Cardiac muscle cell (in vitro differentiated cells and primary cell): ENCODE measurements around the gene MAS1. TPM values are rescaled to one million over a fixed set of nuclear protein-coding genes. Genes with fewer than 3 reads are reported as not detected.

ENCODE experiments used
- DNase-seq, 2 donors: peaks; one replicate each; pipeline versions ENCODE4 v3.0.0 to v3.0.0-alpha.2; 2010 to 2017; ENCODE audit warnings: low read depth in 1 of 2, low spot score in 1 of 2
- H3K27ac ChIP-seq: fragments of 200-600 bp; sonication (generic); 2 replicates; pipeline ENCODE4 v1.5.1; 2016
- H3K27me3 ChIP-seq: fragments of 200-600 bp; sonication (generic); 2 replicates; pipeline ENCODE4 v1.6.0; 2016; ENCODE audit warnings: control low read depth
- H3K36me3 ChIP-seq: fragments of 200-600 bp; sonication (generic); 2 replicates; pipeline ENCODE4 v1.5.1; 2016; ENCODE audit warnings: control low read depth
- H3K4me1 ChIP-seq: fragments of 200-600 bp; sonication (generic); 2 replicates; pipeline ENCODE4 v1.8.1; 2017; ENCODE audit warnings: low read depth, mild to moderate bottlenecking, mixed run types
- H3K4me3 ChIP-seq: fragments of 200-600 bp; sonication (generic); 2 replicates; pipeline ENCODE4 v1.5.1; 2016; ENCODE audit warnings: mild to moderate bottlenecking
- H3K9me3 ChIP-seq: fragments of 200-600 bp; sonication (generic); 2 replicates; pipeline ENCODE4 v1.5.1; 2017; ENCODE audit warnings: low read depth, mild to moderate bottlenecking, control low read depth
- CTCF ChIP-seq: IDR thresholded peaks from 2 replicates; pipeline ENCODE4 v1.5.1; 2012; ENCODE audit warnings: low read depth, mild to moderate bottlenecking, low read length
- polyA plus RNA-seq: library from polyadenylated mRNA; unstranded; fragments of >200 nt; fragmentation: Nextera tagmentation; extraction: Ambion mirVana; gene quantifications from 2 replicates; pipeline ENCODE4 v1.2.1, GENCODE V29; 2016
- total RNA-seq: library from RNA; depleted of rRNA; stranded (reverse); fragments of >200 nt; gene quantifications from 2 replicates; pipeline ENCODE4 v1.2.3, GENCODE V29; 2016

Gene MAS1
- total and polyA plus RNA-seq, 2 experiments from 2014 or later, result not detected

- no peaks in the 10 kb centered on the region for H3K4me1 ChIP-seq
- H3K27ac ChIP-seq, result no peak overlapping the region
- no peaks in the 10 kb centered on the region for H3K9me3 ChIP-seq
- DNase-seq, result no peak
- no peak overlapping the region for H3K4me3 ChIP-seq
- TF ChIP-seq CTCF, result no peak
- no peaks in the 10 kb centered on the region for H3K36me3 ChIP-seq
- H3K27me3 ChIP-seq, result no peaks in the 10 kb centered on the region
Observed at GRCh38 chr6:159875194-159875593, 15.6 kb upstream of the MAS1 start.

- H3K9me3 ChIP-seq, result no peaks in the 10 kb centered on the region
- H3K4me1 ChIP-seq, result no peaks in the 10 kb centered on the region
- H3K4me3 ChIP-seq, result no peak overlapping the region
- TF ChIP-seq CTCF, result no peak
- H3K36me3 ChIP-seq, result no peaks in the 10 kb centered on the region
- no peak for DNase-seq
- no peaks in the 10 kb centered on the region for H3K27me3 ChIP-seq
- no peak overlapping the region for H3K27ac ChIP-seq
Observed at GRCh38 chr6:159876242-159876641, 14.5 kb upstream of the MAS1 start.

- H3K4me3 ChIP-seq, result no peak overlapping the region
- H3K36me3 ChIP-seq, result no peaks in the 10 kb centered on the region
- no peak overlapping the region for H3K27ac ChIP-seq
- no peak for DNase-seq
- H3K27me3 ChIP-seq, result no peaks in the 10 kb centered on the region
- no peak for TF ChIP-seq CTCF
- no peaks in the 10 kb centered on the region for H3K4me1 ChIP-seq
- no peaks in the 10 kb centered on the region for H3K9me3 ChIP-seq
Observed at GRCh38 chr6:159877256-159877808, 13.5 kb upstream of the MAS1 start.

- TF ChIP-seq CTCF, result no peak
- no peaks in the 10 kb centered on the region for H3K4me1 ChIP-seq
- H3K27ac ChIP-seq, result no peak overlapping the region
- no peak for DNase-seq
- no peaks in the 10 kb centered on the region for H3K9me3 ChIP-seq
- no peaks in the 10 kb centered on the region for H3K36me3 ChIP-seq
- H3K27me3 ChIP-seq, result no peaks in the 10 kb centered on the region
- H3K4me3 ChIP-seq, result no peak overlapping the region
Observed at GRCh38 chr6:159878341-159878740, 12.4 kb upstream of the MAS1 start.

GRCh38 chr6:159879856-159880255, 10.9 kb upstream of the MAS1 start:
- DNase-seq, result no peak
- Histone ChIP-seq H3K4me1 (peaks cover 5% of the 10 kb centered on the region), H3K36me3 (no peaks in the 10 kb centered on the region), H3K9me3 (no peaks in the 10 kb centered on the region), H3K27ac (no peak overlapping the region), H3K27me3 (no peaks in the 10 kb centered on the region), H3K4me3 (no peak overlapping the region)
- TF ChIP-seq CTCF, result no peak
